Osteocyte (in vitro differentiated cells): Measurements from ENCODE around the gene MAPT. TPM values are rescaled to one million over a fixed set of nuclear protein-coding genes. Genes with fewer than 3 reads are reported as not detected.

Source experiments
- DNase-seq: peaks from one replicate; pipeline ENCODE4 v3.0.0; 2021; ENCODE audit warnings: mixed read lengths; ENCODE audit not compliant: unreplicated experiment; ENCODE audit errors: extremely low spot score
- H3K27ac Mint-ChIP-seq: one replicate; pipeline ENCODE4 v1.8.0; 2021; ENCODE audit warnings: mild to moderate bottlenecking, mixed read lengths; ENCODE audit not compliant: unreplicated experiment
- H3K27me3 Mint-ChIP-seq: one replicate; pipeline ENCODE4 v1.8.0; 2021; ENCODE audit warnings: mixed read lengths; ENCODE audit not compliant: unreplicated experiment
- H3K36me3 Mint-ChIP-seq: one replicate; pipeline ENCODE4 v1.8.0; 2021; ENCODE audit warnings: mixed read lengths; ENCODE audit not compliant: unreplicated experiment
- H3K4me1 Mint-ChIP-seq: one replicate; pipeline ENCODE4 v1.8.0; 2021; ENCODE audit warnings: mixed read lengths; ENCODE audit not compliant: unreplicated experiment
- H3K4me3 Mint-ChIP-seq: one replicate; pipeline ENCODE4 v1.8.0; 2021; ENCODE audit warnings: mild to moderate bottlenecking, moderate library complexity, mixed read lengths; ENCODE audit not compliant: unreplicated experiment
- H3K9me3 Mint-ChIP-seq: one replicate; pipeline ENCODE4 v1.8.0; 2021; ENCODE audit warnings: mixed read lengths; ENCODE audit not compliant: unreplicated experiment
- CTCF ChIP-seq: fragments of 200-600 bp; sonication (generic); IDR thresholded peaks from 2 replicates; pipeline ENCODE4 v1.5.0; 2021; ENCODE audit warnings: antibody characterized with exemption, mild to moderate bottlenecking, moderate library complexity
- total RNA-seq: library from RNA; stranded (reverse); gene quantifications from 2 replicates; pipeline ENCODE4 v1.2.1, GENCODE V29; 2021

MAPT gene
- total RNA-seq, 1 donor from 2014 or later: 1.6 TPM

GRCh38 chr17:45849536-45849990 is 44.8 kb upstream of the MAPT start:
- Mint-ChIP-seq H3K27ac (no peak overlapping the region), H3K27me3 (peaks cover 2% of the 10 kb centered on the region), H3K4me1 (no peaks in the 10 kb centered on the region), H3K4me3 (no peak overlapping the region), H3K36me3 (no peaks in the 10 kb centered on the region), H3K9me3 (no peaks in the 10 kb centered on the region)
- no peak for TF ChIP-seq CTCF
- DNase-seq: no peak

GRCh38 chr17:45850011-45850410 is 44.3 kb upstream of the MAPT start:
- Mint-ChIP-seq H3K9me3 (no peaks in the 10 kb centered on the region), H3K27me3 (peaks cover 2% of the 10 kb centered on the region), H3K4me1 (no peaks in the 10 kb centered on the region), H3K27ac (no peak overlapping the region), H3K4me3 (no peak overlapping the region), H3K36me3 (no peaks in the 10 kb centered on the region)
- TF ChIP-seq CTCF: no peak
- no peak for DNase-seq

- no peaks in the 10 kb centered on the region for H3K4me1 Mint-ChIP-seq
- peaks cover 2% of the 10 kb centered on the region for H3K27me3 Mint-ChIP-seq
- no peaks in the 10 kb centered on the region for H3K9me3 Mint-ChIP-seq
- H3K27ac Mint-ChIP-seq: no peak overlapping the region
- no peak for DNase-seq
- H3K36me3 Mint-ChIP-seq: no peaks in the 10 kb centered on the region
- TF ChIP-seq CTCF: no peak
- H3K4me3 Mint-ChIP-seq: no peak overlapping the region
These were observed 43.9 kb upstream of the MAPT start for GRCh38 chr17:45850468-45850867.

GRCh38 chr17:45851022-45851421 is 43.3 kb upstream of the MAPT start:
- H3K36me3 Mint-ChIP-seq: no peaks in the 10 kb centered on the region
- H3K27me3 Mint-ChIP-seq: peaks cover 5% of the 10 kb centered on the region
- no peak overlapping the region for H3K4me3 Mint-ChIP-seq

GRCh38 chr17:45851464-45851863 is 42.9 kb upstream of the MAPT start:
- H3K36me3 Mint-ChIP-seq: no peaks in the 10 kb centered on the region
- TF ChIP-seq CTCF: no peak
- H3K9me3 Mint-ChIP-seq: no peaks in the 10 kb centered on the region
- H3K4me3 Mint-ChIP-seq: no peak overlapping the region
- no peaks in the 10 kb centered on the region for H3K4me1 Mint-ChIP-seq
- H3K27me3 Mint-ChIP-seq: peaks cover 5% of the 10 kb centered on the region
- DNase-seq: no peak
- no peak overlapping the region for H3K27ac Mint-ChIP-seq

More at GRCh38 chr17:45851022-45851421, 43.3 kb upstream of the MAPT start:
- H3K27ac Mint-ChIP-seq: no peak overlapping the region
- no peak for TF ChIP-seq CTCF
- no peaks in the 10 kb centered on the region for H3K4me1 Mint-ChIP-seq
- H3K9me3 Mint-ChIP-seq: no peaks in the 10 kb centered on the region
- DNase-seq: no peak
